CD4-positive, alpha-beta T cell treated with Interleukin-6 for 4 hours (primary cell): Measurements from ENCODE around the gene NKX6-2.
"Not testable (repeated sequence)": the region's sequence is repeated elsewhere in the genome, so short reads cannot be mapped to it uniquely, and the experiment has no call there.

Experiments used
- DNase-seq: peaks from one replicate; pipeline ENCODE4 v3.0.0-alpha.2; 2020; ENCODE audit warnings: mixed read lengths

NKX6-2 gene

DNA sequence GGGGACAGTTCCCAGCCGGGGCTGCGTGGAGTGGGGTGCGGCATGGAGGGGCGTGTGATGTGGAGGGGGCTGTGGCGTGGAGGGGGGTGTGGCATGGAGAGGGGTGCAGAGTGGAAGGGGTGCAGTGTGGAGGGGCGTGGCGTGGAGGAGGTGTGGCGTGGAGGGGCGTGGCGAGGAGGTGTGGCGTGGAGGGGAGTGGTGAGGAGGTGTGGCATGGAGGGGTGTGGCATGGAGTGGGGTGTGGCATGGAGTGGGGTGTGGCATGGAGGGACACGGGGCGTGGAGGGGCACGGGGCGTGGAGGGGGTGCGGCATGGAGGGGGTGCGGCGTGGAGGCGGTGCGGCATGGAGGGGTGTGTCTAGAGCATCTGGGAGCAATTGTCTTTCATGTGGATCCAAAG, 33.6 kb downstream of the NKX6-2 start:
- DNase-seq: no peak

GRCh38 chr10:132750936-132751335, 35.0 kb downstream of the NKX6-2 start:
- DNase-seq: no peak

GRCh38 chr10:132749371-132749795, 36.6 kb downstream of the NKX6-2 start:
- DNase-seq: no peak

DNA sequence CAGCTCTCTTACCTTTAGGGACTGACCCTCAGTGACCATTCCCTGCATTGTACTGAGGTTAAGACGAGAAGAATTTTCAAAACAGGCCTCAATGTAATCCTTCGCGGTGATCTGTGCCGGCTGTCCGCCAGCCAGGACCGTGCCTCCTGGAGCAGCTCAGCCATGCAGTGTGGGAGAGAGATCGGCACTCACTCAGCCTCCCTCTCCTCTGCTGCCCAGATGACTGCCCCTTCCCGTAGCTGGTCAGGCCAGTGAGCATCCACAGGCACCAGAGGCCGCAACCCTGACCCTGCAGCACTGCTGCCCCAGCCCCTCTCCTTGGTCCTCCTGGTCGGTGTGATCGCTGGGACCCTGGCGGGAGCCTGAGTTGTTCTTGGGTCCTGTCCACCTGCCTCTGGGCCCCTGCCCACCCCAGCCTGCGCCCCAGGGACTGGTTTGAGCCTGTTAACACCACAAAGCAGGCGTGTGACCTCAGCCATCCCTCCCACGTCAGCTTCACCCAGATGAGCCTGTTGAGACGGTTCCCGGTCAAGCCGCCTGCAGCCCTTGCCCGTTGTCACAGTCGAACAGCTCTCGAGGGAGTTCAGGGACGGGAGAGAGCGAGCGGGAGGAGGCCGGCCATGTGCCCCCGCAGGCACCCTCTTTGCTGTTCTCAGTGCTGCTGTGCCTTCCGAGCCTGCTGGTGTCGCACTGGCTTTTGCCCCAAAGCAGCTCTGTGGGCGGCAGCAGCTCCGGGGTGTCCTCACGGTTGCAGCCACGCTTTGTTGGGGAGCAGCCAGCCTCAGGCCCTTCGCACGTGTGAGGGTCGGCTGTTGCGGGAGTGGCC, 37.2 kb downstream of the NKX6-2 start:
- DNase-seq: no peak

- DNase-seq: no peak
Observed at GRCh38 chr10:132748135-132748534, 37.8 kb downstream of the NKX6-2 start.

- DNase-seq: no peak
Observed at GRCh38 chr10:132746801-132747625, 38.9 kb downstream of the NKX6-2 start.

GRCh38 chr10:132746386-132746785, 39.6 kb downstream of the NKX6-2 start:
- DNase-seq: no peak

- no peak for DNase-seq
Observed at GRCh38 chr10:132745971-132746370, 40.0 kb downstream of the NKX6-2 start.

DNA sequence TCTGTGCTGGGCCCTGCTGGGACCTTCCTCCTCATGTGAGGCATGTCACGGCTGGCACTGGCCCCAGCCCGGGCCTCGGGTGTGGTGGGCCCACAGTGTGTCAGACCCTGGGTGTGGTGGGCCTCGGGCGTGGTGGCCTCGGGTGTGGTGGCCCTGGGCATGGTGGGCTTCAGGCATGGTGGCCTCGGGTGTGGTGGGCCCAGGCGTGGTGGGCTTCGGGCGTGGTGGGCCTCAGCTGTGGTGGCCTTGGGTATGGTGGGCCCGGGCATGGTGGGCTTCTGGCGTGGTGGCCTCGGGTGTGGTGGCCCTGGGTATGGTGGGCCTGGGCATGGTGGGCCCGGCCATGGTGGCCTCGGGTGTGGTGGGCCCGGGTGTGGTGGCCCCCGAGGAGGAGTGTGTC, 40.4 kb downstream of the NKX6-2 start:
- no peak for DNase-seq

GRCh38 chr10:132744839-132745238, 41.1 kb downstream of the NKX6-2 start:
- no peak for DNase-seq

- no peak for DNase-seq
Observed at GRCh38 chr10:132743925-132744490, 41.9 kb downstream of the NKX6-2 start.

GRCh38 chr10:132743196-132743924, 42.6 kb downstream of the NKX6-2 start:
- DNase-seq: not testable (repeated sequence)

- DNase-seq: no peak
Observed at GRCh38 chr10:132742837-132743194, 43.1 kb downstream of the NKX6-2 start.

DNA sequence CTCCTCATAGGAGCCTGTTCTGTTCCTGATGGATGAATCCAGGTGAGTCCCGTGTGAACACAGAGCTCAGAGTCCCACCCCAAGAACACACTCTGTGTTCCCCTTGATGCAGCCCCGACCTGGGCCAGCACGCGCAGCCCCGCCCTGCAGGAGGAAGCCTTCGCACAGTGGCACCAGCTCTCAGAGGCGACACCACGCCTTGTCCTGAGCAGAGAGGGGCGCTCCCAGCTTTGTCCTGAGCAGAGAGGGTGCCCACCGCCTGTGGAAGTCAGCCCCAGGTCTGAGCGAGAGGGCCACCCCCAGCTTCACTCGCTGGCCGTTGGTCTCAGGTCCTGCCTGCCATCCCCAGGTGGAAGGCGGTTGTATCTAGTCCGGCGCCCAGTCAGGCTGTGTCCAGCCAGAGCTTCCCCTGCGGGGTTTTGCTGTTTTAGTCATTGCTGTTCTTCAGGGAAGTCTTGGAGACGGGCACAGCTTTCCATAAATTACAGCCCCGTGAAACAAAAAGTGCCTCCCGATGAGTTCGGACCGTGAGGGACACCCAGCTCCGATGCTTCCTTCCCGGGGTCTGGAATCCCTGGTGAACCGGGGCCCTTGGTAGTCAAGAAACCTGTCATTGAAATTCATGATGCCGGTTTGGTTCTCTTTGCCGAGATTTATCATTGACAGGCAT, 43.6 kb downstream of the NKX6-2 start:
- DNase-seq: no peak

DNA sequence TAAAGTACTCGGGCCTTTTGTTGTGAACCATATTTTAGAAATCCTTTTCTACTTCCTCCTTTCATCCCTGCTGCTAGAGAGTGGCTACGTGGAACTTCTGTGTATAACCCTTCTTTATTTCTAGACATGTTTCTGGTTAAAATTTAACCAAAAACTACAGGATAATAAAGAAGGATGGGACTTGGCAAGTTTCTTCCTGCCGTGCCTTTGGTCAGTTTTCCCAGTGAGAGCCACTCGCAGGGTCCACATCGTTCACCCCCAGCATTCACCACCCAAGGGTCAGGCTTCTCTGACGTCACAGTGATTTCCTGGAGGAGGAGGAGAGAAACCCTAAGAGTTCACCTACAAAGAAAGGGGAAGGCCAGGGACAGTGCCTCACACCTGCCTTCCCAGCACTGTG, 45.4 kb downstream of the NKX6-2 start:
- no peak for DNase-seq

- no peak for DNase-seq
Observed at GRCh38 chr10:132739225-132739613, 46.7 kb downstream of the NKX6-2 start.

DNA sequence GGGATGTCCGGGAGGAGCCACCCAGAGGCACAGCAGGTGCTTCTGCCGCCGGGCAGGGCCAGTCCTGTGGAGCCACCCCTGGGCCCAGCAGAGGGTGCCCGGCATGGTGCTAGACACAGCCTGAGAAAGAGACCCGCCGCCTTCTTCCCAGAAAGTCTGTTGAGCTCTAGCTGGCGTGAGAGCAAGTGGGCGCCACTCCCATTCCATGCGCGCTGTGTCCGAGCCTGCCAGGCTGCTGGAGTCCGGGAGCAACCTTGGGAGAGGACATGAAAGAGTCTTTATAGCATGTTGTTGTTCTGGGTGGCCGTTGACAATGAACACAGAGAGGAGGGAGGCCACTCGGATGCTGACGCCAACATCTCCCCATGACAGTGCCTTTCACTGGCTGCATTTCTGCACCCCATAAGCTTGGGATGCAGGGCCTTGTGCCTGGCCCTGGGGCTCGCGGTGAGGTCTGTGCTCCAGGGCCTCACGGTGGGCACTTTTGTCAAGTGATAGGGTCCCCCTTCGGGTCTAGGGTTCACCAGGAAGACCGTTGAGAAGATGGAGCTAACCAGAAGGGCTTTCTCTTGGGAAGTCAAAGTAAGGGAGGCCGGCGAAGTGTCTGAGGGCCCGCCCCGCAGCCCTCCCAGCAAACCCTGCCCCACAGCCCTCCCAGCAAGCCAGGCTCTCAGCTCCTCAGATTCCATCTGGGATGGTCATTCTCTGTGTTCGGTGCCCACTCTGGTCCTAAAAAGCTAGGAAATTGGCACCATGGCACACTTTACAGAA, 47.3 kb downstream of the NKX6-2 start:
- no peak for DNase-seq

GRCh38 chr10:132737390-132738048, 48.4 kb downstream of the NKX6-2 start:
- no peak for DNase-seq

DNA sequence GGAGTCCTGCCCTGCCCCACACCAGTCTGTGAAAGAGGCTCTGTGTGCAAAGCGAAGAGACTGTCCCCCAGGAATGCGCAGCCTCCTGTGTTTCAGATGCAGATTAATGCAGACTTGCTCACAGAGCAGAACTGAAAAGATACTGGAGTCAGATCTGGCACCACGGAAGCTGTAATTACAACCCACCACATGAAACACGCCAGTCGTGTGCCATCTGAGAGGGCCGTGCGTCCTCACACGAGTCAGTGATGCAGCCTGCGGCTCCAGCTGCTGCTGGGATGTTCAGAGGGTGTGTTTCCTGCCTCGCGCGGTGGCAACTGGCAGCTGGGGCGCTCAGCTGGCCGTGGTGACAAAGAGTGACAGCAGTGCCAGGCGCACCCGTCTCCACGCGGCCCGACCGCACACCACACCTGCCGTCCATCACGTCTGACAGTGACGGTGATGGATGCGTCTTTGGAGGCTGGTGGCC, 50.0 kb downstream of the NKX6-2 start:
- no peak for DNase-seq

DNA sequence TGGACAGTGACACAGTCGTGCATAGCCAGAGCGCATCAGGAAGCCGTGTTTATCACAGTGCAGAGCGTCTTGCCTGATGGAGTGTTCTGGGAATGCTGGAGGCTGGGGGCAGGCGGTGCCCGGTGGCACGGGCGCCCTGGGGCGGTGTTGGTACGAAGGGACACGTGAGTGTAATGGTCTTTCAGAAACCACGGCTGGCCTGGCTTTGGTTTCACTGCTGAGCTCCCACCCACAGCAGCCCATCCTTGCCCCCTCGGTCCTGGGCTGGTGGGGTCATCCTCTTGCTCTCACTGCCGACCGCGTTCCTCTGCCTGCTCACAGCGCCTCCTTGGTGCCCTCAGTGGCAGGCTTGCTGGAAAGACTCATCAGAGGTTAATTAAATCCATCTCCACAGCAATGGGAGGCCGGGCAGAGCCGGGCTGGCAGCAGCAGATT, 50.6 kb downstream of the NKX6-2 start:
- DNase-seq: no peak

DNA sequence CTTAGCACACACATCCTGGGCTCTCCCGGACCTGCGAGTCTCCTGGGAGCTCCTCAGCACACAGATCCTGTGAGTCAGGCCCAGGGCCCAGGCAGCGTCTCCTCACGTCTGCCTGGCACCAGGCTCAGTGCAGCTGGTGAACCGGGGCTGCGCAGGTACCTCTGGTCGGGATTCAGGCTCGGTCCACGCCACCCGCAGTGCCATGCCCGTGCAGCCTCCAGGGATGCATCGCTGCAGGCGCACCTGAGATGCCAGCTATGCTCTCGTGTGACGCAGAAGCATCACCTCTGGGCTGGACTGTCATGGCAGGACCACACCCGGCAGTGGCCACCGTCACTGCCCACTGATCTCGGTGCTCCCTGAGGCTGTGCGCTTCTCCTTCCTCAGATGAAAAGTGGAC, 52.0 kb downstream of the NKX6-2 start:
- DNase-seq: no peak
